Measurements from ENCODE around the gene SHB. TPM values are rescaled to one million over a fixed set of nuclear protein-coding genes. Genes with fewer than 3 reads are reported as not detected.

Gene SHB
- total RNA-seq, 1 experiment from 2014 or later: 7.6 TPM

DNA sequence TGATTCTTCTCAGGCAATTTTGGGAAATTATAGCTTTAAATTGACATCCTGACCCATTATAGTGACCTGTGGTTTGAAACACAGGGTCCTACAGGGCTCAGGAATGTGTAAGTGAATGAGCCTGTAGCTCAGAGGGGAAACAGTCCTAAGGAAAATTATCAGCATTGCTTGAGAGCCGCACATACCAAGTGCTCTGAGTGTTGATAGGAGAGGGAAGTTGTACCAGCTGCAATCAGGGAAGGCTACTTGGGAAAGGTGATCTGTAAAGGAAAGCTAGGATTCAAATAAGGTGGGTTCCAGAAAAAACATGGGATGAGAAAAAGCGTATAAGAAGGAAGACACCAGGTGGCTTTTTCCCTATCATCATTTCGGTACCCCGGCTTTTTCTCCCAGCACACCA is 160.7 kb downstream of the SHB start:
- no TSS peak for BruUV-seq (replicated peaks)
- CTCF ChIA-PET: no interaction called here

DNA sequence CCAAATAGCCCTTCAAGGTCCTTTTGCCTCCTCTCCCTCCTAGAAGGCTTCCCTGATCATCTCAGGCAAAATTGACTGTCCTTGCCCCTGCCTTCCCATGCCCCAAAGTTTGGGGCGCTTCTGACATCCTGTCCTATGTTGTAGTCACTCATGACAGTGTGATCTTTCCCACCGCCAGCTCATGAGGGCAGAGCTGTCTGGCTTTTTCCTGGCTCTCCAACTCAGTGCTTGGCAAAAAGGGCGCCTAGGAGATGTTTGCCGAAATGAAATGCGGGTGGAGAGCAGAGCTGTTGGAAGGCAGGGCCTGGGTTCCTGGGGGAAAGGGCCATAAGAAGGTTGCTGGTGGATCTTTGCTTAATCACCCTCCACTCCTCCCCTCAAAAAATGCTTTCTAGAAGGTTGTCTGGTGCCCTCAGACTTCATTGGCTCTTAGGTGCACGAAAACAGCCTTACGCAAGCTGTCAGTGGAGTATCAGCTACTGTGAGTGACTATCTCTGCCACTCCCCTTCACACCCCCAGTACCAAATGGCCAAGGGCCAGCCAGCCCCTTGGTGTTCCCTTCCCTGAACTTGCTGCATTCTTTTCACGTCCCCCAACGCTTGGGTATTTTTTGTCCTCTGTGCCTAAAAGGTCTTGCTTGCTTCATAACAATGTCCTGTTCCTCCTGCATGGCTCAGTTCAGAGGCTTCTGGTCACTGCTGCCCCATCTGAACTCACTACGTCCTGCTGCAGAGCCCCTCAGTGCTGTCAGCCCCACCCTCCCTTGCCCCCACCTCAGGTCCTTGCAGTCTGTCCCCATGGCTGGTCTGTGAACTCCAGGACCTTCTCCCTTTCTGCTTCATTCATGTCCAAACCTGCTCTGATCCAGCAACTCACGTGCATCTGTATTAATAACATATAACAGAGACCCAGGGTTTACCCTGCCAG is 162.5 kb downstream of the SHB start:
- TF ChIP-seq, protein P1, sequence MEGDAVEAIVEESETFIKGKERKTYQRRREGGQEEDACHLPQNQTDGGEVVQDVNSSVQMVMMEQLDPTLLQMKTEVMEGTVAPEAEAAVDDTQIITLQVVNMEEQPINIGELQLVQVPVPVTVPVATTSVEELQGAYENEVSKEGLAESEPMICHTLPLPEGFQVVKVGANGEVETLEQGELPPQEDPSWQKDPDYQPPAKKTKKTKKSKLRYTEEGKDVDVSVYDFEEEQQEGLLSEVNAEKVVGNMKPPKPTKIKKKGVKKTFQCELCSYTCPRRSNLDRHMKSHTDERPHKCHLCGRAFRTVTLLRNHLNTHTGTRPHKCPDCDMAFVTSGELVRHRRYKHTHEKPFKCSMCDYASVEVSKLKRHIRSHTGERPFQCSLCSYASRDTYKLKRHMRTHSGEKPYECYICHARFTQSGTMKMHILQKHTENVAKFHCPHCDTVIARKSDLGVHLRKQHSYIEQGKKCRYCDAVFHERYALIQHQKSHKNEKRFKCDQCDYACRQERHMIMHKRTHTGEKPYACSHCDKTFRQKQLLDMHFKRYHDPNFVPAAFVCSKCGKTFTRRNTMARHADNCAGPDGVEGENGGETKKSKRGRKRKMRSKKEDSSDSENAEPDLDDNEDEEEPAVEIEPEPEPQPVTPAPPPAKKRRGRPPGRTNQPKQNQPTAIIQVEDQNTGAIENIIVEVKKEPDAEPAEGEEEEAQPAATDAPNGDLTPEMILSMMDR (IDR thresholded peaks at IDR 0.05; ENCODE audit: unreplicated experiment): no peak
- Mint-ChIP-seq H3K36me3 (ENCODE audit: insufficient read depth, unreplicated experiment) (no peaks in the 10 kb centered on the region), H3K4me3 (ENCODE audit: low read depth, unreplicated experiment) (no peak overlapping the region), H3K9me3 (ENCODE audit: low read depth, unreplicated experiment) (no peaks in the 10 kb centered on the region), H3K4me1 (ENCODE audit: low read depth, unreplicated experiment) (no peaks in the 10 kb centered on the region), H3K27ac (ENCODE audit: unreplicated experiment) (no peak overlapping the region), H3K27me3 (ENCODE audit: unreplicated experiment) (no peaks in the 10 kb centered on the region)
- CTCF ChIA-PET: no interaction called here
- no peak for DNase-seq
- intact Hi-C loops (cut with micrococcal nuclease; ENCODE audit: unreplicated experiment): no loop called here
- BruUV-seq (replicated peaks): no TSS peak

More for the DNA sequence above, 160.7 kb downstream of the SHB start:
- TF ChIP-seq, protein P1 (IDR thresholded peaks at IDR 0.05; ENCODE audit: unreplicated experiment): no peak
- H3K4me1 Mint-ChIP-seq (ENCODE audit: low read depth, unreplicated experiment): no peaks in the 10 kb centered on the region
- DNase-seq: no peak
- H3K36me3 Mint-ChIP-seq (ENCODE audit: insufficient read depth, unreplicated experiment): no peaks in the 10 kb centered on the region
- H3K4me3 Mint-ChIP-seq (ENCODE audit: low read depth, unreplicated experiment): no peak overlapping the region
- intact Hi-C loops (cut with micrococcal nuclease; ENCODE audit: unreplicated experiment): no loop called here
- H3K9me3 Mint-ChIP-seq (ENCODE audit: low read depth, unreplicated experiment): no peaks in the 10 kb centered on the region
- H3K27me3 Mint-ChIP-seq (ENCODE audit: unreplicated experiment): no peaks in the 10 kb centered on the region
- H3K27ac Mint-ChIP-seq (ENCODE audit: unreplicated experiment): no peak overlapping the region

DNA sequence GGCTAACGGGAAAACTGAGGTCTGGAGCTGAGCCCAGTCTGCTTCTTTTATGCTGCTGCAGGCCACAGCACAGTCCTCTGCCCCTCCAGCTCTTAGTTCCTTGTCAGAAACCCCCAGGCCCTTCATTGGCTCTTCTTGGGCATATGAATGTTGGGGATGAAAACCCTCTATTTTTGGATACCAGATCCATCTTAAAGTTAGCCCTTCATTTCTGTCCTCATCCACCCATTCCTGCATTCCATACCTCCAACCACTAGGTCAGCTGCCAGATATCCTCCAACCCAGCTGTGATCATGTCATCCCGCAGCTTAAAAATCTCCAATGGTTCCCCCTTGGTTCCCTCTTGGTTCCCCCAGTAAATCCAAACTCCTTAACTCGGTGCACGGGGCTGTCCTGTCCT is 163.3 kb downstream of the SHB start:
- Mint-ChIP-seq H3K36me3 (ENCODE audit: insufficient read depth, unreplicated experiment) (no peaks in the 10 kb centered on the region), H3K27ac (ENCODE audit: unreplicated experiment) (no peak overlapping the region), H3K4me3 (ENCODE audit: low read depth, unreplicated experiment) (no peak overlapping the region), H3K9me3 (ENCODE audit: low read depth, unreplicated experiment) (no peaks in the 10 kb centered on the region), H3K4me1 (ENCODE audit: low read depth, unreplicated experiment) (no peaks in the 10 kb centered on the region), H3K27me3 (ENCODE audit: unreplicated experiment) (no peaks in the 10 kb centered on the region)
- no peak for DNase-seq
- CTCF ChIA-PET: no interaction called here
- BruUV-seq (replicated peaks): no TSS peak
- TF ChIP-seq, protein P1 (IDR thresholded peaks at IDR 0.05; ENCODE audit: unreplicated experiment): no peak
- intact Hi-C loops (cut with micrococcal nuclease; ENCODE audit: unreplicated experiment): no loop called here

DNA sequence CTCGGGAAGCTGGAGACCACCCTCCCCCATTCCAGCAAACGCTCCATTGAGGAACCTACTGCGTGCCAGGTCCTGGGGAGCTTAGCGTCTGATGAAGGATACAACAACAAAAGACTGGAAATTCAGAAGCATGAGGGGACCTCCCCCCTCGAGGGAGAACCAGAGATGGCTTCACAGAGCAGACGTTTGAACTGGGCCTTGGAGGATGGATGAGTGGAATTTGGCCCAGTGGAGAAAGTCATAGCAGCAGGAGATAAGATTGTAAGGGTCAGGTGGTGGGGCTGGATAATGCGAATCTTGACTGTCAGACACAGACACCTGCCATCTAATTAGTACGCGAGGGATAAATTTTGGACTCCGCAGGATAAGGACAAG is 163.9 kb downstream of the SHB start:
- H3K4me1 Mint-ChIP-seq (ENCODE audit: low read depth, unreplicated experiment): no peaks in the 10 kb centered on the region
- no peaks in the 10 kb centered on the region for H3K27me3 Mint-ChIP-seq (ENCODE audit: unreplicated experiment)
- no peak overlapping the region for H3K4me3 Mint-ChIP-seq (ENCODE audit: low read depth, unreplicated experiment)
- TF ChIP-seq, protein P1 (IDR thresholded peaks at IDR 0.05; ENCODE audit: unreplicated experiment): no peak
- intact Hi-C loops (cut with micrococcal nuclease; ENCODE audit: unreplicated experiment): no loop called here
- H3K9me3 Mint-ChIP-seq (ENCODE audit: low read depth, unreplicated experiment): no peaks in the 10 kb centered on the region
- no peaks in the 10 kb centered on the region for H3K36me3 Mint-ChIP-seq (ENCODE audit: insufficient read depth, unreplicated experiment)
- CTCF ChIA-PET: no interaction called here
- H3K27ac Mint-ChIP-seq (ENCODE audit: unreplicated experiment): no peak overlapping the region
- no peak for DNase-seq
- no TSS peak for BruUV-seq (replicated peaks)
